IgD-negative memory B cell (primary cell): Measurements from ENCODE around the gene INSL6. TPM values are rescaled to one million over a fixed set of nuclear protein-coding genes. Genes with fewer than 3 reads are reported as not detected.

Source experiments
- H3K27ac Mint-ChIP-seq, 3 donors: one replicate each; pipeline ENCODE4 v1.8.0; 2020 to 2022; ENCODE audit warnings: mild to moderate bottlenecking in 3 of 3, mixed read lengths in 3 of 3, moderate library complexity in 1 of 3
- H3K27me3 Mint-ChIP-seq: one replicate; pipeline ENCODE4 v1.8.0; 2021; ENCODE audit warnings: mixed read lengths
- H3K36me3 Mint-ChIP-seq: one replicate; pipeline ENCODE4 v1.8.0; 2020; ENCODE audit warnings: mild to moderate bottlenecking, mixed read lengths
- H3K4me1 Mint-ChIP-seq, 3 donors: one replicate each; pipeline ENCODE4 v1.8.0; 2020 to 2022; ENCODE audit warnings: mixed read lengths in 3 of 3, mild to moderate bottlenecking in 1 of 3
- H3K4me3 Mint-ChIP-seq, 4 donors: one replicate each; pipeline ENCODE4 v1.8.0; 2020 to 2022; ENCODE audit warnings: mild to moderate bottlenecking in 4 of 4, mixed read lengths in 4 of 4, moderate library complexity in 3 of 4
- H3K9me3 Mint-ChIP-seq, 3 donors: one replicate each; pipeline ENCODE4 v1.8.0; 2020 to 2021; ENCODE audit warnings: mixed read lengths in 3 of 3, mild to moderate bottlenecking in 1 of 3
- polyA plus RNA-seq: library from polyadenylated mRNA; unstranded; fragments of 300-500 nt; fragmentation: Illumina TruSeq; gene quantifications from one replicate; pipeline ENCODE4 v1.2.3, GENCODE V29; 2021

INSL6 gene
- polyA plus RNA-seq, 1 donor from 2014 or later, result 0.38 TPM

DNA sequence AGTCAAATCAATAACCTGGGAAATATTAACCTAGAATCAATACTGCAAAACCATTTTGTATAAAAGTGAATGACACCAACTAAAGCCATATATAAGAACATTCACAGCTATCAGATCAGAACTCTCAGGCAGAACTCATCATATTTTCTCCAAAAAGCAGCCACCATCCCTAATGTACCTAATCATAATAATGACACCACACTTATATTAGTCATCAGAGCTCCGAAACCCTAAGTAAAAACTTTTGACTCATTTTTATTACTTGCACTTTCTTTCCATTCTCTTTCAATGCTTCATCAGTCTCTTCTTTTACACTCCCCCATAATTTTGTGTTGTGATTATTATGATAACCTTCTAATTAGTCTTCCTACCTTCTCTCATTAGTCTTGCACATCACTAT, 45.3 kb downstream of the INSL6 start:
- H3K4me3 Mint-ChIP-seq, result no peak overlapping the region
- no peaks in the 10 kb centered on the region for H3K4me1 Mint-ChIP-seq
- peaks cover 22% of the 10 kb centered on the region for H3K36me3 Mint-ChIP-seq
- no peak overlapping the region for H3K27ac Mint-ChIP-seq
- peaks cover 14 to 17% (median 15%) of the 10 kb centered on the region in 3 donors for H3K9me3 Mint-ChIP-seq
- no peaks in the 10 kb centered on the region for H3K27me3 Mint-ChIP-seq

DNA sequence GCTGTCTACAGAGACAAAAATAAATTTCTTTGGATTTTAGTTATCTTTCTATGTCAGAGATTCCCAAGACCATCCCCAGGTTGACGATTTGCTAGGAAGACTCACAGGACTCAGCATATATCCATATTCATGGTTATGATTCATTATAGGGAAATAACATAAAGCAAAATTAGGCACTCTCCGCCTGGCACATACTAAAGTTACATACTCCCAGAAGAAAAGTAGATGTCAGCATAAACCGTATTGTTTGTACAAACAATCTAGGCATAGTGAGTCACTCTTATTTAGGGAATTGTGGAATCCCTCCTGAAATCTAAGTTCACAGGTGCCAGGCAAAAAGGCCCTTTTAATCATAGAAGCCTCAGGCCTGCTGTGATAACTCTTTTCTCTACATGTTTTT, 62.9 kb downstream of the INSL6 start:
- Mint-ChIP-seq H3K9me3 (no peaks in the 10 kb centered on the region), H3K27ac (no peak overlapping the region), H3K27me3 (no peaks in the 10 kb centered on the region), H3K4me1 (no peaks in the 10 kb centered on the region), H3K4me3 (no peak overlapping the region), H3K36me3 (peaks cover 12% of the 10 kb centered on the region)

DNA sequence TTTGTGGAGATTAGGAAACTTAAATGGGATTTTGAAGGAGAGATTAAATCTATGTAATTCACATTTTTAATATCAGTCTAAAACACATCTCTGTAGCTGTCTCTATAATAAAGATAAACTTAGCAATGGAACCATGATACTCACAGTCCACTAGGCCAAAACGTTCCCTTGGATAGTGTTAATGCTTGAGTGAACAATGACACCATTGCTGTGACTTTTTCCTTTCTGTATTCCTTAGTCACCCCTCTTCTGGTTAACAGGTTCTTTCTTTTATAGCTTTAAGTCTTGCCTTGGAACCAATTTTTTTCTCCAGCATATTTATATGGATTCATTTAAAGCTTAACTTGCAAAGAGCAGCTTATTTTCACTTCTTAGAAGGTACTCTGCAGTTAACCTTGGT, 63.3 kb downstream of the INSL6 start:
- H3K9me3 Mint-ChIP-seq, result no peaks in the 10 kb centered on the region

DNA sequence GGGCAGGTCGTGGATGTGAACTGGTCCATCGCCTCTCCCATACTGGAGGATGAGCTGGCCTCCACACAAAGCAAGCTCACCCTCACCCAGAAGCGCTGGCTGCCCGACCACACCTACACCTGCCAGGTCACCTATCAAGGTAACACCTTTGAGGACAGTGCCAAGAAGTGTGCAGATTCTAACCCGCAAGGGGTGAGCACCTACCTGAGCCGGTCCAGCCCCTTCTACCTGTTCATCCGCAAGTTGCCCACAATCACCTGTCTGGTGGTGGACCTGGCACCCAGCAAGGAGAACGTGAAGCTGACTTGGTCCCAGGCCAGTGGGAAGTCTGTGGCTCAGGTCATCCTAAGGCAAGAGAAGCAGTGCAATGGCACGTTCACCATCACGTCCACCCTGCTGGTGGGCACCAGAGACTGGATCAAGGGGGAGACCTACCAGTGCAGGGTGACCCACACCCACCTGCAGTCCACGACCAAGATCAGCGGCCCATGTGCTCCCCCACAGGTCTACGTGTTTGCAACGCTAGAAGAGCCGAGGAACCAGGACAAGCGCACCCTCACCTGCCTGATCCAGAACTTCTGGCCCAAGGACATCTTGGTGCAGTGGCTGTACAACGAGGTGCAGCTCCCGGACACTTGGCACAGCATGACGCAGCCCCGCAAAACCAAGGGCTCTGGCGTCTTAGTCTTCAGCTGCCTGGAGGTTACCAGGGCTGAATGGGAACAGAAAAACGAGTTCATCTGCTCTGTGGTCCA, 71.3 kb downstream of the INSL6 start:
- Mint-ChIP-seq H3K4me1 (no peaks in the 10 kb centered on the region), H3K27ac (no peak overlapping the region), H3K36me3 (peaks cover 4% of the 10 kb centered on the region), H3K4me3 (peak overlapping the region in 2 of 4 donors; percentile 39 to 48), H3K9me3 (peaks cover 0 to 2% (median 0%) of the 10 kb centered on the region in 3 donors), H3K27me3 (no peaks in the 10 kb centered on the region)

More for the DNA sequence above, 63.3 kb downstream of the INSL6 start:
- H3K4me3 Mint-ChIP-seq, result no peak overlapping the region
- no peaks in the 10 kb centered on the region for H3K4me1 Mint-ChIP-seq
- H3K36me3 Mint-ChIP-seq, result peaks cover 13% of the 10 kb centered on the region
- no peak overlapping the region for H3K27ac Mint-ChIP-seq
- no peaks in the 10 kb centered on the region for H3K27me3 Mint-ChIP-seq

Other genes starting within 250 kb of the INSL6 start
- gene JAK2, start 200.4 kb downstream of the INSL6 start, polyA plus RNA-seq, result 9.2 TPM
- not detected for gene INSL4, start 45.8 kb upstream of the INSL6 start, polyA plus RNA-seq
- 5.1 TPM for gene RLN2, start 119.1 kb upstream of the INSL6 start, polyA plus RNA-seq
- gene RLN1, start 154.2 kb upstream of the INSL6 start, polyA plus RNA-seq, result 0.66 TPM